Skeletal muscle satellite cell (primary cell): ENCODE results near the gene RPL28.

Experiments
- H3K27me3 ChIP-seq: 2 replicates; pipeline ENCODE4 v1.7.0; 2013; ENCODE audit warnings: low read length; ENCODE audit not compliant: control insufficient read depth, insufficient read depth
- H3K36me3 ChIP-seq: 2 replicates; pipeline ENCODE4 v1.7.0; 2013; ENCODE audit warnings: mild to moderate bottlenecking, control low read depth, low read length; ENCODE audit not compliant: insufficient read depth
- H3K4me1 ChIP-seq: 2 replicates; pipeline ENCODE4 v1.7.0; 2013; ENCODE audit warnings: low read length; ENCODE audit not compliant: control insufficient read depth, insufficient read depth
- H3K4me2 ChIP-seq: 2 replicates; pipeline ENCODE4 v1.7.0; 2013; ENCODE audit warnings: mild to moderate bottlenecking, low read length
- H3K4me3 ChIP-seq: 2 replicates; pipeline ENCODE4 v1.7.0; 2013; ENCODE audit warnings: low read length
- H3K9ac ChIP-seq: 2 replicates; pipeline ENCODE4 v1.7.0; 2013; ENCODE audit warnings: mild to moderate bottlenecking, low read depth, low read length, moderate library complexity
- H3K9me3 ChIP-seq: replicated peaks from 2 replicates; pipeline ENCODE4 v1.7.0; 2013; ENCODE audit warnings: mild to moderate bottlenecking, control low read depth, low read length

Gene RPL28

GRCh38 chr19:55354698-55355212, 31.0 kb upstream of the RPL28 start, which contains the start of gene COX6B2:
COX6B2 (minus strand) TSS chr19:55354719; CDS start chr19:55354521, 198 bp downstream.
- Histone ChIP-seq H3K27me3 (peaks cover 65% of the 10 kb centered on the region), H3K4me3 (peak within 1 kb of the TSS; percentile 68), H3K9me3 (no peaks in the 10 kb centered on the region), H3K4me2 (peak within 1 kb of the TSS; percentile 89), H3K36me3 (no peaks in the 10 kb centered on the region), H3K4me1 (peaks cover 5% of the 10 kb centered on the region), H3K9ac (peak within 1 kb of the TSS; percentile 45)

- Histone ChIP-seq H3K4me1 (peaks cover 5% of the 10 kb centered on the region), H3K36me3 (no peaks in the 10 kb centered on the region), H3K27me3 (peaks cover 65% of the 10 kb centered on the region), H3K4me2 (no peak overlapping the region), H3K4me3 (no peak overlapping the region), H3K9me3 (no peaks in the 10 kb centered on the region), H3K9ac (no peak overlapping the region)
These were observed 30.4 kb upstream of the RPL28 start for GRCh38 chr19:55355213-55355821.

GRCh38 chr19:55358493-55358892, 27.2 kb upstream of the RPL28 start:
- peaks cover 38% of the 10 kb centered on the region for H3K27me3 ChIP-seq

GRCh38 chr19:55358943-55359908, 26.5 kb upstream of the RPL28 start:
- Histone ChIP-seq H3K27me3 (peaks cover 34% of the 10 kb centered on the region), H3K4me1 (peaks cover 3% of the 10 kb centered on the region), H3K4me2 (no peak overlapping the region), H3K36me3 (no peaks in the 10 kb centered on the region), H3K4me3 (no peak overlapping the region), H3K9me3 (no peaks in the 10 kb centered on the region), H3K9ac (no peak overlapping the region)

More at GRCh38 chr19:55358493-55358892, 27.2 kb upstream of the RPL28 start:
- Histone ChIP-seq H3K4me2 (no peak overlapping the region), H3K4me1 (peaks cover 3% of the 10 kb centered on the region), H3K4me3 (no peak overlapping the region), H3K9ac (no peak overlapping the region), H3K36me3 (no peaks in the 10 kb centered on the region), H3K9me3 (no peaks in the 10 kb centered on the region)

- no peaks in the 10 kb centered on the region for H3K36me3 ChIP-seq
- no peaks in the 10 kb centered on the region for H3K9me3 ChIP-seq
- peaks cover 24% of the 10 kb centered on the region for H3K27me3 ChIP-seq
- peaks cover 7% of the 10 kb centered on the region for H3K4me1 ChIP-seq
- H3K9ac ChIP-seq: no peak overlapping the region
- no peak overlapping the region for H3K4me2 ChIP-seq
- H3K4me3 ChIP-seq: no peak overlapping the region
These were observed 24.8 kb upstream of the RPL28 start for GRCh38 chr19:55360902-55361301.

- H3K36me3 ChIP-seq: no peaks in the 10 kb centered on the region
- no peak overlapping the region for H3K4me3 ChIP-seq
- H3K9ac ChIP-seq: no peak overlapping the region
- no peak overlapping the region for H3K4me2 ChIP-seq
- peaks cover 10% of the 10 kb centered on the region for H3K27me3 ChIP-seq
- no peaks in the 10 kb centered on the region for H3K9me3 ChIP-seq
- peaks cover 7% of the 10 kb centered on the region for H3K4me1 ChIP-seq
These were observed 23.4 kb upstream of the RPL28 start for GRCh38 chr19:55362174-55362989.

GRCh38 chr19:55362990-55363716, 22.6 kb upstream of the RPL28 start, which contains the start of gene GARIN5B:
GARIN5B (minus strand) TSS chr19:55363260; CDS start chr19:55363066, 194 bp downstream.
- Histone ChIP-seq H3K36me3 (no peaks in the 10 kb centered on the region), H3K4me1 (peaks cover 7% of the 10 kb centered on the region), H3K9ac (no peak within 1 kb of the TSS), H3K9me3 (no peaks in the 10 kb centered on the region), H3K4me2 (no peak within 1 kb of the TSS), H3K4me3 (no peak within 1 kb of the TSS), H3K27me3 (peaks cover 6% of the 10 kb centered on the region)

GRCh38 chr19:55365245-55365644, 20.5 kb upstream of the RPL28 start:
- no peaks in the 10 kb centered on the region for H3K9me3 ChIP-seq
- H3K4me3 ChIP-seq: no peak overlapping the region
- peaks cover 22% of the 10 kb centered on the region for H3K4me1 ChIP-seq
- no peak overlapping the region for H3K4me2 ChIP-seq
- H3K36me3 ChIP-seq: no peaks in the 10 kb centered on the region
- H3K9ac ChIP-seq: no peak overlapping the region
- H3K27me3 ChIP-seq: no peaks in the 10 kb centered on the region

GRCh38 chr19:55365964-55366363, 19.8 kb upstream of the RPL28 start:
- Histone ChIP-seq H3K36me3 (no peaks in the 10 kb centered on the region), H3K27me3 (no peaks in the 10 kb centered on the region), H3K9ac (no peak overlapping the region), H3K4me3 (no peak overlapping the region), H3K9me3 (no peaks in the 10 kb centered on the region), H3K4me2 (no peak overlapping the region), H3K4me1 (peaks cover 28% of the 10 kb centered on the region)

- no peak overlapping the region for H3K4me2 ChIP-seq
- H3K9ac ChIP-seq: no peak overlapping the region
- no peaks in the 10 kb centered on the region for H3K9me3 ChIP-seq
- H3K36me3 ChIP-seq: no peaks in the 10 kb centered on the region
- H3K4me1 ChIP-seq: peaks cover 29% of the 10 kb centered on the region
- H3K27me3 ChIP-seq: no peaks in the 10 kb centered on the region
- H3K4me3 ChIP-seq: no peak overlapping the region
These were observed 18.9 kb upstream of the RPL28 start for GRCh38 chr19:55366790-55367189.
